Transverse colon (tissue), 4 donors: Measurements from ENCODE around the gene DIP2B. TPM values are rescaled to one million over a fixed set of nuclear protein-coding genes. Genes with fewer than 3 reads are reported as not detected.
A peak's percentile ranks its signal among the peaks of the same experiment; 100 is the strongest.

Experiments
- DNase-seq: peaks from one replicate; pipeline ENCODE4 v3.0.0-alpha.2; 2019
- H3K27ac ChIP-seq, 4 donors: fragments of 200-600 bp; sonication (generic); 2 replicates each; pipeline ENCODE4 v1.5.1; 2016 to 2018; ENCODE audit warnings: inconsistent platforms in 4 of 4
- H3K27me3 ChIP-seq: fragments of 200-600 bp; sonication (generic); 2 replicates; pipeline ENCODE4 v1.5.1; 2017; ENCODE audit warnings: inconsistent platforms
- H3K36me3 ChIP-seq, 4 donors: fragments of 200-600 bp; sonication (generic); 2 replicates each; pipeline ENCODE4 v1.5.1; 2017 to 2019; ENCODE audit warnings: inconsistent platforms in 4 of 4
- H3K4me1 ChIP-seq, 4 donors: fragments of 200-600 bp; sonication (generic); 2 replicates each; pipeline ENCODE4 v1.5.1; 2017 to 2020; ENCODE audit warnings: inconsistent platforms in 4 of 4
- H3K4me3 ChIP-seq, 4 donors: fragments of 200-600 bp; sonication (generic); 1 replicate in 1 of 4; 2 replicates in 3 of 4; pipeline versions ENCODE4 v1.5.1 to v1.6.1; 2017 to 2019; ENCODE audit warnings: inconsistent platforms in 4 of 4
- H3K9me3 ChIP-seq, 2 donors: fragments of 200-600 bp; sonication (generic); 2 replicates each; pipeline ENCODE4 v1.5.1; 2017 to 2019; ENCODE audit warnings: inconsistent platforms in 2 of 2
- EP300 ChIP-seq: sonication (generic); formaldehyde crosslinking; IDR thresholded peaks from one replicate; pipeline ENCODE4 v1.6.1; 2017; ENCODE audit warnings: antibody characterized with exemption, low read depth
- POLR2A ChIP-seq: fragments of 450-650 bp; IDR thresholded peaks from one replicate; pipeline ENCODE4 v1.6.1; 2016; ENCODE audit warnings: antibody characterized with exemption, mild to moderate bottlenecking, moderate library complexity
- POLR2AphosphoS5 ChIP-seq, 3 donors: sonication (generic); formaldehyde crosslinking; IDR thresholded peaks; one replicate each; pipeline ENCODE4 v1.6.1; 2016; ENCODE audit warnings: antibody characterized with exemption in 3 of 3
- whole genome bisulfite sequencing, 2 donors: methylation state at CpG; one replicate each; pipeline ENCODE4 v1.1.5; 2018; ENCODE audit warnings: low coverage in 1 of 2; 5-methylcytosine and 5-hydroxymethylcytosine counted together
- in situ Hi-C, 4 donors: fragments of 200-750 bp; cut with MboI; loops; one replicate each; pipeline versions ENCODE4 v1.15.0 to v1.15.1; 2017; ENCODE audit warnings: low sequenced_read_pairs in 3 of 4, low pct_ligation_motif_present in 1 of 4, low pct_unique_long_range_greater_than_20kb in 1 of 4
- intact Hi-C: fragments of 100-400 bp; cut with DNase I; formaldehyde crosslinking; loops from one replicate; pipeline ENCODE4 v1.15.1; 2023; ENCODE audit warnings: low total_unique reads
- total RNA-seq, 4 donors: library from RNA; depleted of rRNA; stranded (reverse); fragments of >200 nt; gene quantifications; one replicate each; pipeline ENCODE4 v1.1.0, GENCODE V29; 2016
- TF ChIP-seq, protein P1 (sequence below), 5 experiments: fragments of 200-600 bp in 3 of 5; fragments of 450-650 bp in 2 of 5; sonication (generic) in 3 of 5; IDR thresholded peaks; 1 replicate in 2 of 5; 2 replicates in 3 of 5; pipeline ENCODE4 v1.5.1; 2016 to 2017; ENCODE audit warnings: antibody characterized with exemption in 5 of 5, inconsistent platforms in 3 of 5, mild to moderate bottlenecking in 2 of 5, moderate library complexity in 1 of 5

The DIP2B gene
- total RNA-seq, 4 donors from 2014 or later, result 40.0 to 129 (median 57.9) TPM

GRCh38 chr12:50505675-50506530 lies 1.1 kb downstream of the DIP2B start:
- no peaks in the 10 kb centered on the region for H3K9me3 ChIP-seq
- H3K27ac ChIP-seq, result peak overlapping the region; percentile 92 to 99 (median 93)
- no peaks in the 10 kb centered on the region for H3K36me3 ChIP-seq
- no peaks in the 10 kb centered on the region for H3K27me3 ChIP-seq
- peak; percentile 32 for DNase-seq
- WGBS, 2 donors, result 1 to 2% methylated on average over 8 to 11 of the region's 11 CpGs
- intact Hi-C loops (no loop called here), in situ Hi-C loops (loop anchor here in 3 of 4 donors (5.0 to 10.0 kb wide), 2 partner anchors 129 to 131 kb away; no protein-coding TSS in a partner anchor)
- TF ChIP-seq EP300 (no peak), POLR2AphosphoS5 (IDR thresholded peaks at IDR 0.05) (peak in 1 of 3 donors; percentile 10), POLR2A (no peak)
- TF ChIP-seq, protein P1, sequence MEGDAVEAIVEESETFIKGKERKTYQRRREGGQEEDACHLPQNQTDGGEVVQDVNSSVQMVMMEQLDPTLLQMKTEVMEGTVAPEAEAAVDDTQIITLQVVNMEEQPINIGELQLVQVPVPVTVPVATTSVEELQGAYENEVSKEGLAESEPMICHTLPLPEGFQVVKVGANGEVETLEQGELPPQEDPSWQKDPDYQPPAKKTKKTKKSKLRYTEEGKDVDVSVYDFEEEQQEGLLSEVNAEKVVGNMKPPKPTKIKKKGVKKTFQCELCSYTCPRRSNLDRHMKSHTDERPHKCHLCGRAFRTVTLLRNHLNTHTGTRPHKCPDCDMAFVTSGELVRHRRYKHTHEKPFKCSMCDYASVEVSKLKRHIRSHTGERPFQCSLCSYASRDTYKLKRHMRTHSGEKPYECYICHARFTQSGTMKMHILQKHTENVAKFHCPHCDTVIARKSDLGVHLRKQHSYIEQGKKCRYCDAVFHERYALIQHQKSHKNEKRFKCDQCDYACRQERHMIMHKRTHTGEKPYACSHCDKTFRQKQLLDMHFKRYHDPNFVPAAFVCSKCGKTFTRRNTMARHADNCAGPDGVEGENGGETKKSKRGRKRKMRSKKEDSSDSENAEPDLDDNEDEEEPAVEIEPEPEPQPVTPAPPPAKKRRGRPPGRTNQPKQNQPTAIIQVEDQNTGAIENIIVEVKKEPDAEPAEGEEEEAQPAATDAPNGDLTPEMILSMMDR (IDR thresholded peaks at IDR 0.05), result no peak
- H3K4me3 ChIP-seq, result peak overlapping the region; percentile 68 to 80 (median 76)
- H3K4me1 ChIP-seq, result peaks cover 26 to 54% (median 38%) of the 10 kb centered on the region in 4 donors

- in situ Hi-C loops (loop anchor here in 3 of 4 donors (5.0 to 10.0 kb wide), 2 partner anchors 128 to 130 kb away; no protein-coding TSS in a partner anchor), intact Hi-C loops (no loop called here)
- WGBS, 2 donors, result 16 to 41% methylated on average over 2 of the region's 2 CpGs
- Histone ChIP-seq H3K4me1 (peaks cover 26 to 54% (median 38%) of the 10 kb centered on the region in 4 donors), H3K4me3 (peak overlapping the region in 3 of 4 donors; percentile 68 to 80 (median 78)), H3K36me3 (no peaks in the 10 kb centered on the region), H3K27me3 (no peaks in the 10 kb centered on the region), H3K9me3 (no peaks in the 10 kb centered on the region), H3K27ac (peak overlapping the region; percentile 92 to 99 (median 93))
- DNase-seq, result no peak
- TF ChIP-seq POLR2A, result no peak
- TF ChIP-seq, protein P1 (IDR thresholded peaks at IDR 0.05), result no peak
- no peak for TF ChIP-seq EP300
- no peak for TF ChIP-seq POLR2AphosphoS5 (IDR thresholded peaks at IDR 0.05)
Measured at GRCh38 chr12:50506753-50507473, 2.1 kb downstream of the DIP2B start.

GRCh38 chr12:50507474-50507838 lies 2.7 kb downstream of the DIP2B start:
- Histone ChIP-seq H3K36me3 (no peaks in the 10 kb centered on the region), H3K9me3 (no peaks in the 10 kb centered on the region), H3K4me3 (no peak overlapping the region), H3K4me1 (peaks cover 26 to 54% (median 38%) of the 10 kb centered on the region in 4 donors), H3K27ac (peak overlapping the region in 2 of 4 donors; percentile 92 to 93), H3K27me3 (no peaks in the 10 kb centered on the region)
- in situ Hi-C loops, result loop anchor here in 3 of 4 donors (5.0 to 10.0 kb wide), 2 partner anchors 127 to 130 kb away; no protein-coding TSS in a partner anchor
- TF ChIP-seq POLR2A (no peak), EP300 (no peak), POLR2AphosphoS5 (IDR thresholded peaks at IDR 0.05) (no peak)
- TF ChIP-seq, protein P1 (IDR thresholded peaks at IDR 0.05), result no peak
- intact Hi-C loops, result no loop called here
- WGBS, 2 donors, result 45 to 76% methylated on average over 5 to 11 of the region's 11 CpGs
- DNase-seq, result no peak

GRCh38 chr12:50507930-50508329 lies 3.1 kb downstream of the DIP2B start:
- WGBS, 2 donors, result 56 to 60% methylated on average over 1 to 2 of the region's 2 CpGs
- H3K4me3 ChIP-seq, result no peak overlapping the region
- peak overlapping the region in 2 of 4 donors; percentile 2 to 93 for H3K27ac ChIP-seq
- peaks cover 26 to 54% (median 38%) of the 10 kb centered on the region in 4 donors for H3K4me1 ChIP-seq
- no peak for DNase-seq
- TF ChIP-seq POLR2AphosphoS5 (IDR thresholded peaks at IDR 0.05) (no peak), POLR2A (no peak), EP300 (no peak)
- intact Hi-C loops (no loop called here), in situ Hi-C loops (loop anchor here in 3 of 4 donors (5.0 to 10.0 kb wide), 2 partner anchors 127 to 129 kb away; no protein-coding TSS in a partner anchor)
- H3K36me3 ChIP-seq, result no peaks in the 10 kb centered on the region
- H3K9me3 ChIP-seq, result no peaks in the 10 kb centered on the region
- no peaks in the 10 kb centered on the region for H3K27me3 ChIP-seq
